PC-9 (cell line): Measurements from ENCODE around the gene IYD.

Experiments used
- CTCF ChIP-seq: fragments of 200-600 bp; sonication (generic); conservative IDR thresholded peaks from 2 replicates; pipeline ENCODE4 v1.6.1; 2017; ENCODE audit warnings: mixed run types, antibody characterized with exemption, mild to moderate bottlenecking, moderate library complexity
- EZH2 ChIP-seq: fragments of 200-600 bp; sonication (generic); IDR thresholded peaks from 2 replicates; pipeline ENCODE4 v1.8.0; 2017; ENCODE audit warnings: antibody characterized with exemption, low read depth

GRCh38 chr6:150427037-150427602, 58.3 kb downstream of the IYD start:
- TF ChIP-seq EZH2 (no peak), CTCF (no peak)
